ENCODE data around the gene FLNB. TPM values are rescaled to one million over a fixed set of nuclear protein-coding genes. Genes with fewer than 3 reads are reported as not detected.

FLNB gene
- total and polyA plus RNA-seq, 2 of the 13 experiments (the other 11 are each of a cell fraction or from before 2014, with no cell fraction given), result 106 to 130 TPM

DNA sequence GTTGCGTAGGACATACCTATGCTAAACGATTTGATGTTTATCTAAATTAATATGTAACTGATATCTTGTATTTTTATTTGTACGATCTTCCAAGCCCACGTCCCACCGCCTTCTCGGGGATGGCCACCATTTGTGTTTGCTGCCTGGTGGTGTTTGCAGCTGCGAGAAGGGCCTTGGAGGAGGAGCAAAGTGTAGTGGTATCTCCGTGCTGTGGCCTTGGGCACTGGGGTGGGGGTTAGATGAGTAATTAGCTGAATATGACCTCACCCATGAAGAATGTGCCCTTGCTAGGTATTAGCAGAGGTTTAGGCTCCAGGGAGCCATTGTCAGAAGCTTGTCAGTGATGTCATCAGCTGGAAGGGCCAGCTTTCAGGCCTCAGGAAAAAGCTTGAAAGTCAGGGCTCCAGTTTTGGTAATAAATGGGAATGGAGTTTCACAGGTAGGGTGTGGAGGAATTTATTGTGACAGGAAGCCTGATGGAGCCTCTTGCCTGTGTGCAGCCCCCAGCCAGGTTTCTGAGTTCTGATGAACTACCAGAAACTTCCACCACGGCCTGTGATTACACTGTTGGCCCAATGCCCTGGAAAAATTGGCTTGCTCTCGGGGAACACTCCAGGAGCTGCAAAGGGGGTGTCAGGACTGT, 41.0 kb downstream of the FLNB start (continued):
- TF ChIP-seq, protein P1, sequence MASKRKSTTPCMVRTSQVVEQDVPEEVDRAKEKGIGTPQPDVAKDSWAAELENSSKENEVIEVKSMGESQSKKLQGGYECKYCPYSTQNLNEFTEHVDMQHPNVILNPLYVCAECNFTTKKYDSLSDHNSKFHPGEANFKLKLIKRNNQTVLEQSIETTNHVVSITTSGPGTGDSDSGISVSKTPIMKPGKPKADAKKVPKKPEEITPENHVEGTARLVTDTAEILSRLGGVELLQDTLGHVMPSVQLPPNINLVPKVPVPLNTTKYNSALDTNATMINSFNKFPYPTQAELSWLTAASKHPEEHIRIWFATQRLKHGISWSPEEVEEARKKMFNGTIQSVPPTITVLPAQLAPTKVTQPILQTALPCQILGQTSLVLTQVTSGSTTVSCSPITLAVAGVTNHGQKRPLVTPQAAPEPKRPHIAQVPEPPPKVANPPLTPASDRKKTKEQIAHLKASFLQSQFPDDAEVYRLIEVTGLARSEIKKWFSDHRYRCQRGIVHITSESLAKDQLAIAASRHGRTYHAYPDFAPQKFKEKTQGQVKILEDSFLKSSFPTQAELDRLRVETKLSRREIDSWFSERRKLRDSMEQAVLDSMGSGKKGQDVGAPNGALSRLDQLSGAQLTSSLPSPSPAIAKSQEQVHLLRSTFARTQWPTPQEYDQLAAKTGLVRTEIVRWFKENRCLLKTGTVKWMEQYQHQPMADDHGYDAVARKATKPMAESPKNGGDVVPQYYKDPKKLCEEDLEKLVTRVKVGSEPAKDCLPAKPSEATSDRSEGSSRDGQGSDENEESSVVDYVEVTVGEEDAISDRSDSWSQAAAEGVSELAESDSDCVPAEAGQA (IDR thresholded peaks at IDR 0.05; ENCODE audit: low read depth), result 0 out of 2 replicates have a peak, but pooled peaks have one; percentile 64
- TF ChIP-seq, protein P1 (CRISPR knock-in tag; IDR thresholded peaks at IDR 0.05; ENCODE audit: borderline replicate concordance), result no peak; the same call in 1 of the 2 replicates
- TF ChIP-seq ZNF543 (CRISPR knock-in tag; IDR thresholded peaks at IDR 0.05) (no peak), FOSL1 (CRISPR knock-in tag; IDR thresholded peaks at IDR 0.05; ENCODE audit: borderline replicate concordance) (peak; percentile 89), DNMT3B (CRISPR knock-in tag; conservative IDR thresholded peaks at IDR 0.05) (peak; percentile 29; the same call in 1 of the 2 replicates), SRF (IDR thresholded peaks at IDR 0.05; ENCODE audit: low read depth, low read length) (no peak), ZNF644 (CRISPR knock-in tag; IDR thresholded peaks at IDR 0.05; ENCODE audit: low read depth) (peak; percentile 83; the same call in 1 of the 2 replicates), ZNF24 (IDR thresholded peaks at IDR 0.05) (no peak), EZH2 (conservative IDR thresholded peaks at IDR 0.05; ENCODE audit: low read depth, low read length) (no peak), HNRNPLL (IDR thresholded peaks at IDR 0.05; ENCODE audit: low read depth, low read length, poor library complexity, severe bottlenecking) (no peak), ZFP90 (CRISPR knock-in tag; IDR thresholded peaks at IDR 0.05; ENCODE audit: borderline replicate concordance) (no peak), ESRRA (CRISPR knock-in tag; IDR thresholded peaks at IDR 0.05; ENCODE audit: low read depth) (no peak; the same call in 1 of the 2 replicates)
- TF ChIP-seq, protein P2, sequence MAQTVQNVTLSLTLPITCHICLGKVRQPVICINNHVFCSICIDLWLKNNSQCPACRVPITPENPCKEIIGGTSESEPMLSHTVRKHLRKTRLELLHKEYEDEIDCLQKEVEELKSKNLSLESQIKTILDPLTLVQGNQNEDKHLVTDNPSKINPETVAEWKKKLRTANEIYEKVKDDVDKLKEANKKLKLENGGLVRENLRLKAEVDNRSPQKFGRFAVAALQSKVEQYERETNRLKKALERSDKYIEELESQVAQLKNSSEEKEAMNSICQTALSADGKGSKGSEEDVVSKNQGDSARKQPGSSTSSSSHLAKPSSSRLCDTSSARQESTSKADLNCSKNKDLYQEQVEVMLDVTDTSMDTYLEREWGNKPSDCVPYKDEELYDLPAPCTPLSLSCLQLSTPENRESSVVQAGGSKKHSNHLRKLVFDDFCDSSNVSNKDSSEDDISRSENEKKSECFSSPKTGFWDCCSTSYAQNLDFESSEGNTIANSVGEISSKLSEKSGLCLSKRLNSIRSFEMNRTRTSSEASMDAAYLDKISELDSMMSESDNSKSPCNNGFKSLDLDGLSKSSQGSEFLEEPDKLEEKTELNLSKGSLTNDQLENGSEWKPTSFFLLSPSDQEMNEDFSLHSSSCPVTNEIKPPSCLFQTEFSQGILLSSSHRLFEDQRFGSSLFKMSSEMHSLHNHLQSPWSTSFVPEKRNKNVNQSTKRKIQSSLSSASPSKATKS (CRISPR knock-in tag; IDR thresholded peaks at IDR 0.05), result no peak
- TF ChIP-seq, protein P3, sequence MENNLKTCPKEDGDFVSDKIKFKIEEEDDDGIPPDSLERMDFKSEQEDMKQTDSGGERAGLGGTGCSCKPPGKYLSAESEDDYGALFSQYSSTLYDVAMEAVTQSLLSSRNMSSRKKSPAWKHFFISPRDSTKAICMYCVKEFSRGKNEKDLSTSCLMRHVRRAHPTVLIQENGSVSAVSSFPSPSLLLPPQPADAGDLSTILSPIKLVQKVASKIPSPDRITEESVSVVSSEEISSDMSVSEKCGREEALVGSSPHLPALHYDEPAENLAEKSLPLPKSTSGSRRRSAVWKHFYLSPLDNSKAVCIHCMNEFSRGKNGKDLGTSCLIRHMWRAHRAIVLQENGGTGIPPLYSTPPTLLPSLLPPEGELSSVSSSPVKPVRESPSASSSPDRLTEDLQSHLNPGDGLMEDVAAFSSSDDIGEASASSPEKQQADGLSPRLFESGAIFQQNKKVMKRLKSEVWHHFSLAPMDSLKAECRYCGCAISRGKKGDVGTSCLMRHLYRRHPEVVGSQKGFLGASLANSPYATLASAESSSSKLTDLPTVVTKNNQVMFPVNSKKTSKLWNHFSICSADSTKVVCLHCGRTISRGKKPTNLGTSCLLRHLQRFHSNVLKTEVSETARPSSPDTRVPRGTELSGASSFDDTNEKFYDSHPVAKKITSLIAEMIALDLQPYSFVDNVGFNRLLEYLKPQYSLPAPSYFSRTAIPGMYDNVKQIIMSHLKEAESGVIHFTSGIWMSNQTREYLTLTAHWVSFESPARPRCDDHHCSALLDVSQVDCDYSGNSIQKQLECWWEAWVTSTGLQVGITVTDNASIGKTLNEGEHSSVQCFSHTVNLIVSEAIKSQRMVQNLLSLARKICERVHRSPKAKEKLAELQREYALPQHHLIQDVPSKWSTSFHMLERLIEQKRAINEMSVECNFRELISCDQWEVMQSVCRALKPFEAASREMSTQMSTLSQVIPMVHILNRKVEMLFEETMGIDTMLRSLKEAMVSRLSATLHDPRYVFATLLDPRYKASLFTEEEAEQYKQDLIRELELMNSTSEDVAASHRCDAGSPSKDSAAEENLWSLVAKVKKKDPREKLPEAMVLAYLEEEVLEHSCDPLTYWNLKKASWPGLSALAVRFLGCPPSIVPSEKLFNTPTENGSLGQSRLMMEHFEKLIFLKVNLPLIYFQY (CRISPR knock-in tag; IDR thresholded peaks at IDR 0.05; ENCODE audit: borderline replicate concordance), result peak; percentile 22; the same call in 1 of the 2 replicates
- TF ChIP-seq, protein P4, sequence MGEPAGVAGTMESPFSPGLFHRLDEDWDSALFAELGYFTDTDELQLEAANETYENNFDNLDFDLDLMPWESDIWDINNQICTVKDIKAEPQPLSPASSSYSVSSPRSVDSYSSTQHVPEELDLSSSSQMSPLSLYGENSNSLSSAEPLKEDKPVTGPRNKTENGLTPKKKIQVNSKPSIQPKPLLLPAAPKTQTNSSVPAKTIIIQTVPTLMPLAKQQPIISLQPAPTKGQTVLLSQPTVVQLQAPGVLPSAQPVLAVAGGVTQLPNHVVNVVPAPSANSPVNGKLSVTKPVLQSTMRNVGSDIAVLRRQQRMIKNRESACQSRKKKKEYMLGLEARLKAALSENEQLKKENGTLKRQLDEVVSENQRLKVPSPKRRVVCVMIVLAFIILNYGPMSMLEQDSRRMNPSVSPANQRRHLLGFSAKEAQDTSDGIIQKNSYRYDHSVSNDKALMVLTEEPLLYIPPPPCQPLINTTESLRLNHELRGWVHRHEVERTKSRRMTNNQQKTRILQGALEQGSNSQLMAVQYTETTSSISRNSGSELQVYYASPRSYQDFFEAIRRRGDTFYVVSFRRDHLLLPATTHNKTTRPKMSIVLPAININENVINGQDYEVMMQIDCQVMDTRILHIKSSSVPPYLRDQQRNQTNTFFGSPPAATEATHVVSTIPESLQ (CRISPR knock-in tag; conservative IDR thresholded peaks at IDR 0.05), result 0 out of 2 replicates have a peak, but pooled peaks have one; percentile 40
